HL-60 (cell line): ENCODE data around the gene GAA. TPM values are rescaled to one million over a fixed set of nuclear protein-coding genes. Genes with fewer than 3 reads are reported as not detected.

Experiments used
- DNase-seq, 2 experiments: peaks; one replicate each; pipeline ENCODE4 v3.0.0-alpha.2; 2010 to 2020; ENCODE audit warnings: low read depth in 1 of 2, low spot score in 1 of 2
- H3K27ac ChIP-seq: fragments of 250-450 bp; sonication (Bioruptor Pico); replicated peaks from 2 replicates; pipeline ENCODE4 v1.5.1; 2020; ENCODE audit warnings: mild to moderate bottlenecking, moderate library complexity
- H3K27me3 ChIP-seq: fragments of 250-450 bp; sonication (Bioruptor Pico); 2 replicates; pipeline ENCODE4 v1.5.1; 2021; ENCODE audit warnings: mild to moderate bottlenecking, moderate library complexity; ENCODE audit not compliant: insufficient read depth, poor library complexity, severe bottlenecking
- H3K4me3 ChIP-seq: replicated peaks from 2 replicates; pipeline ENCODE4 v1.5.1; 2011; ENCODE audit warnings: mild to moderate bottlenecking, control low read depth, low read length; ENCODE audit not compliant: insufficient read depth
- GABPA ChIP-seq: IDR thresholded peaks from 2 replicates; pipeline ENCODE4 v1.6.1; 2012; ENCODE audit warnings: low read depth
- POLR2AphosphoS5 ChIP-seq: IDR thresholded peaks from 2 replicates; pipeline ENCODE4 v1.6.1; 2012; ENCODE audit warnings: low read depth
- SPI1 ChIP-seq: IDR thresholded peaks from 2 replicates; pipeline ENCODE4 v1.6.1; 2012; ENCODE audit warnings: low read depth, mild to moderate bottlenecking, borderline replicate concordance
- microRNA-seq: library from miRNA; unstranded; fragments of <30 nt; microRNA quantifications from one replicate; pipeline ENCODE4, GENCODE V29; 2018
- TF ChIP-seq, protein P1 (sequence below): IDR thresholded peaks from one replicate; pipeline ENCODE4 v1.5.1; 2011; ENCODE audit warnings: low read length, control low read depth, inconsistent platforms; ENCODE audit not compliant: insufficient read depth
- TF ChIP-seq, protein P2 (sequence below): IDR thresholded peaks from 2 replicates; pipeline ENCODE4 v1.6.1; 2012; ENCODE audit warnings: low read depth; ENCODE audit not compliant: insufficient replicate concordance

GAA gene

GRCh38 chr17:80166446-80166845, 65.1 kb downstream of the GAA start:
- no peak overlapping the region for H3K4me3 ChIP-seq
- TF ChIP-seq SPI1 (no peak), POLR2AphosphoS5 (no peak), GABPA (no peak)
- TF ChIP-seq, protein P1, sequence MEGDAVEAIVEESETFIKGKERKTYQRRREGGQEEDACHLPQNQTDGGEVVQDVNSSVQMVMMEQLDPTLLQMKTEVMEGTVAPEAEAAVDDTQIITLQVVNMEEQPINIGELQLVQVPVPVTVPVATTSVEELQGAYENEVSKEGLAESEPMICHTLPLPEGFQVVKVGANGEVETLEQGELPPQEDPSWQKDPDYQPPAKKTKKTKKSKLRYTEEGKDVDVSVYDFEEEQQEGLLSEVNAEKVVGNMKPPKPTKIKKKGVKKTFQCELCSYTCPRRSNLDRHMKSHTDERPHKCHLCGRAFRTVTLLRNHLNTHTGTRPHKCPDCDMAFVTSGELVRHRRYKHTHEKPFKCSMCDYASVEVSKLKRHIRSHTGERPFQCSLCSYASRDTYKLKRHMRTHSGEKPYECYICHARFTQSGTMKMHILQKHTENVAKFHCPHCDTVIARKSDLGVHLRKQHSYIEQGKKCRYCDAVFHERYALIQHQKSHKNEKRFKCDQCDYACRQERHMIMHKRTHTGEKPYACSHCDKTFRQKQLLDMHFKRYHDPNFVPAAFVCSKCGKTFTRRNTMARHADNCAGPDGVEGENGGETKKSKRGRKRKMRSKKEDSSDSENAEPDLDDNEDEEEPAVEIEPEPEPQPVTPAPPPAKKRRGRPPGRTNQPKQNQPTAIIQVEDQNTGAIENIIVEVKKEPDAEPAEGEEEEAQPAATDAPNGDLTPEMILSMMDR = no peak
- H3K27me3 ChIP-seq = no peaks in the 10 kb centered on the region
- H3K27ac ChIP-seq = no peak overlapping the region
- DNase-seq = no peak

DNA sequence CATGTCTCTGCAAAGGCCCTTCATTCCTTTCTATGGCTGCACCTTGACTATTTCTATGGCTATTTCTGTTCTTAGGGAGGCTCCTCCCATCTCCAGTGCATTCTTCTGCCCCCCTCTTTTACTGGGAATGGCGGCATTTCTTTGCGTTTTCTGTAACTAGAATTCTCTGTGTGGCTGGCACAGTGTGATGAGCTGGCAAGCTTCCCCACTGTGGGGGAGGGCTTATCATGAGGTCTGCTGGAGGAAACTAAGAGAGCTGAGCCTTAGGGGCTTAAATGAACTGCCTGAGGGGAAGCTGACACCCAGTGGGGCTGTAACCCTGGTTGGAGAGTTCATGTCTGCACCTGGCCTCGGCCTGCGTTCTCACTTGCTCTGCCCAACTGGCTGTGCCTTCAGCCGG, 67.0 kb downstream of the GAA start:
- Histone ChIP-seq H3K27ac (no peak overlapping the region), H3K4me3 (no peak overlapping the region), H3K27me3 (no peaks in the 10 kb centered on the region)
- DNase-seq = no peak
- TF ChIP-seq, protein P2, sequence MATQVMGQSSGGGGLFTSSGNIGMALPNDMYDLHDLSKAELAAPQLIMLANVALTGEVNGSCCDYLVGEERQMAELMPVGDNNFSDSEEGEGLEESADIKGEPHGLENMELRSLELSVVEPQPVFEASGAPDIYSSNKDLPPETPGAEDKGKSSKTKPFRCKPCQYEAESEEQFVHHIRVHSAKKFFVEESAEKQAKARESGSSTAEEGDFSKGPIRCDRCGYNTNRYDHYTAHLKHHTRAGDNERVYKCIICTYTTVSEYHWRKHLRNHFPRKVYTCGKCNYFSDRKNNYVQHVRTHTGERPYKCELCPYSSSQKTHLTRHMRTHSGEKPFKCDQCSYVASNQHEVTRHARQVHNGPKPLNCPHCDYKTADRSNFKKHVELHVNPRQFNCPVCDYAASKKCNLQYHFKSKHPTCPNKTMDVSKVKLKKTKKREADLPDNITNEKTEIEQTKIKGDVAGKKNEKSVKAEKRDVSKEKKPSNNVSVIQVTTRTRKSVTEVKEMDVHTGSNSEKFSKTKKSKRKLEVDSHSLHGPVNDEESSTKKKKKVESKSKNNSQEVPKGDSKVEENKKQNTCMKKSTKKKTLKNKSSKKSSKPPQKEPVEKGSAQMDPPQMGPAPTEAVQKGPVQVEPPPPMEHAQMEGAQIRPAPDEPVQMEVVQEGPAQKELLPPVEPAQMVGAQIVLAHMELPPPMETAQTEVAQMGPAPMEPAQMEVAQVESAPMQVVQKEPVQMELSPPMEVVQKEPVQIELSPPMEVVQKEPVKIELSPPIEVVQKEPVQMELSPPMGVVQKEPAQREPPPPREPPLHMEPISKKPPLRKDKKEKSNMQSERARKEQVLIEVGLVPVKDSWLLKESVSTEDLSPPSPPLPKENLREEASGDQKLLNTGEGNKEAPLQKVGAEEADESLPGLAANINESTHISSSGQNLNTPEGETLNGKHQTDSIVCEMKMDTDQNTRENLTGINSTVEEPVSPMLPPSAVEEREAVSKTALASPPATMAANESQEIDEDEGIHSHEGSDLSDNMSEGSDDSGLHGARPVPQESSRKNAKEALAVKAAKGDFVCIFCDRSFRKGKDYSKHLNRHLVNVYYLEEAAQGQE = no peak
- TF ChIP-seq, protein P1 = no peak
- TF ChIP-seq GABPA (no peak), POLR2AphosphoS5 (no peak), SPI1 (no peak)

DNA sequence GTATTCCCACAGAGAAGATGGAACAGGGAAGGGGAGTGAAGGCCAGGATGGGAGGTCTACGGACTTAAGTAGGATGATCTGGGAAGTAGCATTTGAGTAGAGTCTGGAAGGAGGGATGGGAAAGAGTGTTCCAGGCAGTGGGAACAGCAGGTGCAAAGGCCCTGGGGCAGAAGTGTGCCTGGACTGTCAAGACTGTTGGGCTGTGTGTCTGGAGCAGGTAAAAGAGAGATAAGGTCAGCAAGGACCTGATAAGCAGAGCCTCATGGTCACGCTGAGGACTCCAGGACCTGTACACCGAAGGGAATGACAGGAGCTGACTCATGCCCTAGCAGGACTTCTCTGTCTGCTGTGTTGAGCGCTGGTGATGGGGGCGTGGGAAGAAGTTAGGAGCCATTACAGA, 67.7 kb downstream of the GAA start:
- TF ChIP-seq, protein P1 = no peak
- TF ChIP-seq SPI1 (no peak), GABPA (no peak), POLR2AphosphoS5 (no peak)
- TF ChIP-seq, protein P2 = no peak
- Histone ChIP-seq H3K4me3 (no peak overlapping the region), H3K27ac (no peak overlapping the region), H3K27me3 (no peaks in the 10 kb centered on the region)
- DNase-seq = no peak

Small RNA genes within 50 kb of the gene (microRNA-seq; reads per million reads assigned to microRNA genes)
- gene MIR1268B = not detected
